ENCODE data around the gene GRIK1.

GRIK1 gene

DNA sequence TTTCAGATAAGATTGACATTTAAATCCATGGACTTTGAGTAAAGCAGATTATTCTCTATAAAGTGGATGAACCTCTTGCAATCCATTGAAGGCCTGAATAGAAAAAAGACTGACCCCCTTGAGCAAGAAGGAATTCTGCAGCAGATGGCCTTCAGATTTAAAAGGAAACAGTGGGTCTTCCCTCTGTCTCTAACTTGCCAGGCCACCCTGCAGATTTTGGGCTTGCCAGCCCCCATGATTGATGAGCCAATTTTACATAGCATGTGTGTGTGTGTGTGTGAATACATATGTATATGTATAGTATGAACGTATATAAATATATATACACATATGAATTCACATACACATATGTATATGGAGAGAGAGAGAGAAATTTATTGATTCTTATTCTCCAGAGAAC is 113.4 kb downstream of the GRIK1 start:
- H2AFZ ChIP-seq (ENCODE audit: low read depth, low read length), result no peak overlapping the region
- H3K79me1 ChIP-seq (replicated peaks; ENCODE audit: low read length, poor library complexity, severe bottlenecking), result no peaks in the 10 kb centered on the region
- H3K36me3 ChIP-seq (ENCODE audit: control insufficient read depth in 1 of 2, insufficient read depth in 2 of 2, low read depth in 1 of 2, low read length in 2 of 2), result no peaks in the 10 kb centered on the region
- H3K27ac ChIP-seq (ENCODE audit: low read length, poor library complexity, severe bottlenecking), result no peak overlapping the region
- H3K9ac ChIP-seq (ENCODE audit: low read length), result no peak overlapping the region
- H3K4me1 ChIP-seq (ENCODE audit: control insufficient read depth, insufficient read depth, low read depth, low read length), result no peaks in the 10 kb centered on the region
- no peaks in the 10 kb centered on the region for H3K27me3 ChIP-seq (ENCODE audit: control insufficient read depth in 1 of 2, insufficient read depth in 1 of 2, low read length in 2 of 2)
- H3K4ac ChIP-seq (ENCODE audit: low read depth in 1 of 2, low read length in 2 of 2), result no peak overlapping the region
- H2BK15ac ChIP-seq (ENCODE audit: low read depth, poor library complexity, severe bottlenecking), result no peak overlapping the region
- H2BK12ac ChIP-seq (ENCODE audit: low read length in 2 of 2), result no peak overlapping the region
- DNase-seq, result no peak
- no peak overlapping the region for H2BK5ac ChIP-seq (ENCODE audit: low read depth, low read length, poor library complexity, severe bottlenecking)
- no peak overlapping the region for H3K4me3 ChIP-seq (ENCODE audit: insufficient read depth in 1 of 2, low read depth in 1 of 2, low read length in 2 of 2)
- H2BK120ac ChIP-seq (ENCODE audit: low read depth, low read length), result no peak overlapping the region
- H3K4me2 ChIP-seq (ENCODE audit: low read length, poor library complexity, severe bottlenecking), result no peak overlapping the region
- H3K9me3 ChIP-seq (ENCODE audit: control insufficient read depth, low read length), result peaks cover 10% of the 10 kb centered on the region
- no peak overlapping the region for H4K91ac ChIP-seq (ENCODE audit: low read length)
- WGBS, result no CpG with 5 or more reads among the region's 1 CpG
- H3K18ac ChIP-seq (ENCODE audit: low read depth in 1 of 2, low read length in 2 of 2), result no peak overlapping the region
- no peak overlapping the region for H3K23ac ChIP-seq (ENCODE audit: low read length in 2 of 2)
- no peak overlapping the region for H3K14ac ChIP-seq (ENCODE audit: low read length in 2 of 2)
- no peak overlapping the region for H4K8ac ChIP-seq (ENCODE audit: low read length)
- no peak overlapping the region for H2AK5ac ChIP-seq (ENCODE audit: low read length, severe bottlenecking)

DNA sequence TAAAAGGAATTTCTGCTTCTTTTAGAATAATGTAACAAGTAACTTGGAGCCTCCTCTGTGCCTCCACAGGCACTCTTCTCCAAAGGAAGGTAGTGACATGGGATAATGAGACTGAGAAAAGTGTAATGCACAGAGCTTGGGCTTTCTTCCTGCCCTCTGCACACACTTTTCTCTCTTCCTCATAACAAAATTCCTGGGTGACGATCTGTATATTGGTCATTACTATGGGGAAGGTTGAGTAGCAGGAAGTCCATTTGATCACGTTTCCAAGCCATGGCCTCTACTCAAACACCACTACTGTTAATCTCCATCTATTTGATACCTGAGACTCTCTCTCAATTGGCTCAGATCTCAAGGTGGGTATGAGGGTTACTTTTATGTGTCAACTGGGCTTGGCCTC is 113.9 kb downstream of the GRIK1 start:
- no peak overlapping the region for H3K27ac ChIP-seq (ENCODE audit: low read length, poor library complexity, severe bottlenecking)
- H2AFZ ChIP-seq (ENCODE audit: low read depth, low read length), result no peak overlapping the region
- H2BK5ac ChIP-seq (ENCODE audit: low read depth, low read length, poor library complexity, severe bottlenecking), result no peak overlapping the region
- no peaks in the 10 kb centered on the region for H3K36me3 ChIP-seq (ENCODE audit: control insufficient read depth in 1 of 2, insufficient read depth in 2 of 2, low read depth in 1 of 2, low read length in 2 of 2)
- H2BK120ac ChIP-seq (ENCODE audit: low read depth, low read length), result no peak overlapping the region
- no peak overlapping the region for H4K8ac ChIP-seq (ENCODE audit: low read length)
- no peaks in the 10 kb centered on the region for H3K27me3 ChIP-seq (ENCODE audit: control insufficient read depth in 1 of 2, insufficient read depth in 1 of 2, low read length in 2 of 2)
- H3K18ac ChIP-seq (ENCODE audit: low read depth in 1 of 2, low read length in 2 of 2), result no peak overlapping the region
- no peak overlapping the region for H2BK12ac ChIP-seq (ENCODE audit: low read length in 2 of 2)
- no peaks in the 10 kb centered on the region for H3K79me1 ChIP-seq (replicated peaks; ENCODE audit: low read length, poor library complexity, severe bottlenecking)
- no peak for DNase-seq
- no peak overlapping the region for H3K4me3 ChIP-seq (ENCODE audit: insufficient read depth in 1 of 2, low read depth in 1 of 2, low read length in 2 of 2)
- WGBS, result no CpG with 5 or more reads among the region's 2 CpGs
- H3K4me2 ChIP-seq (ENCODE audit: low read length, poor library complexity, severe bottlenecking), result no peak overlapping the region
- no peak overlapping the region for H3K23ac ChIP-seq (ENCODE audit: low read length in 2 of 2)
- H2BK15ac ChIP-seq (ENCODE audit: low read depth, poor library complexity, severe bottlenecking), result no peak overlapping the region
- no peak overlapping the region for H3K14ac ChIP-seq (ENCODE audit: low read length in 2 of 2)
- no peak overlapping the region for H3K4ac ChIP-seq (ENCODE audit: low read depth in 1 of 2, low read length in 2 of 2)
- H3K9me3 ChIP-seq (ENCODE audit: control insufficient read depth, low read length), result peaks cover 7% of the 10 kb centered on the region
- H3K9ac ChIP-seq (ENCODE audit: low read length), result no peak overlapping the region
- no peaks in the 10 kb centered on the region for H3K4me1 ChIP-seq (ENCODE audit: control insufficient read depth, insufficient read depth, low read depth, low read length)
- H2AK5ac ChIP-seq (ENCODE audit: low read length, severe bottlenecking), result no peak overlapping the region
- no peak overlapping the region for H4K91ac ChIP-seq (ENCODE audit: low read length)

DNA sequence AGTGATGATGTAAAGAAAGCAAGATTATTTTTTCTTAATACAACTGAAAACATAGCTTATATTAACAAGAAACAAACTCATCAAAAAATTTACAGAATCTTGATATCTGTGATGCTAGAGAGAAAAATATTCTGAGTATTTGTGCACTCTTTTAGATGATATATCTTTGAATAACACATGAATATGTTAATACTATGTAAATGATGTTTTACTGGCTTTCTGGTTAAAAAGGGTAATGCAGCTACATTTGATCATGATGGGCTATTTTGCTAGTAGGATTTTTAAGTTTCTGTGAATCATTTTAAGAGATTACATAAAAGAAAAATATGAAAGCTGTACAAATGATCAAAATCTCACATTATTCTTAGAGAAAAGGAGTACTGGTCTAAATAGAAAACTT is 114.5 kb downstream of the GRIK1 start:
- no peak overlapping the region for H3K4me3 ChIP-seq (ENCODE audit: insufficient read depth in 1 of 2, low read depth in 1 of 2, low read length in 2 of 2)
- H2AK5ac ChIP-seq (ENCODE audit: low read length, severe bottlenecking), result no peak overlapping the region
- H3K27ac ChIP-seq (ENCODE audit: low read length, poor library complexity, severe bottlenecking), result no peak overlapping the region
- H3K9me3 ChIP-seq (ENCODE audit: control insufficient read depth, low read length), result peaks cover 7% of the 10 kb centered on the region
- no peaks in the 10 kb centered on the region for H3K36me3 ChIP-seq (ENCODE audit: control insufficient read depth in 1 of 2, insufficient read depth in 2 of 2, low read depth in 1 of 2, low read length in 2 of 2)
- no peaks in the 10 kb centered on the region for H3K4me1 ChIP-seq (ENCODE audit: control insufficient read depth, insufficient read depth, low read depth, low read length)
- H3K79me1 ChIP-seq (replicated peaks; ENCODE audit: low read length, poor library complexity, severe bottlenecking), result no peaks in the 10 kb centered on the region
- no peak overlapping the region for H2BK12ac ChIP-seq (ENCODE audit: low read length in 2 of 2)
- no peak overlapping the region for H3K14ac ChIP-seq (ENCODE audit: low read length in 2 of 2)
- no peak overlapping the region for H2BK120ac ChIP-seq (ENCODE audit: low read depth, low read length)
- no peak overlapping the region for H4K91ac ChIP-seq (ENCODE audit: low read length)
- no peak overlapping the region for H3K4ac ChIP-seq (ENCODE audit: low read depth in 1 of 2, low read length in 2 of 2)
- no peak overlapping the region for H4K8ac ChIP-seq (ENCODE audit: low read length)
- H2AFZ ChIP-seq (ENCODE audit: low read depth, low read length), result no peak overlapping the region
- no peak overlapping the region for H3K18ac ChIP-seq (ENCODE audit: low read depth in 1 of 2, low read length in 2 of 2)
- no peak overlapping the region for H3K9ac ChIP-seq (ENCODE audit: low read length)
- no peak overlapping the region for H2BK15ac ChIP-seq (ENCODE audit: low read depth, poor library complexity, severe bottlenecking)
- no peaks in the 10 kb centered on the region for H3K27me3 ChIP-seq (ENCODE audit: control insufficient read depth in 1 of 2, insufficient read depth in 1 of 2, low read length in 2 of 2)
- no peak for DNase-seq
- no peak overlapping the region for H3K23ac ChIP-seq (ENCODE audit: low read length in 2 of 2)
- H3K4me2 ChIP-seq (ENCODE audit: low read length, poor library complexity, severe bottlenecking), result no peak overlapping the region
- H2BK5ac ChIP-seq (ENCODE audit: low read depth, low read length, poor library complexity, severe bottlenecking), result no peak overlapping the region

DNA sequence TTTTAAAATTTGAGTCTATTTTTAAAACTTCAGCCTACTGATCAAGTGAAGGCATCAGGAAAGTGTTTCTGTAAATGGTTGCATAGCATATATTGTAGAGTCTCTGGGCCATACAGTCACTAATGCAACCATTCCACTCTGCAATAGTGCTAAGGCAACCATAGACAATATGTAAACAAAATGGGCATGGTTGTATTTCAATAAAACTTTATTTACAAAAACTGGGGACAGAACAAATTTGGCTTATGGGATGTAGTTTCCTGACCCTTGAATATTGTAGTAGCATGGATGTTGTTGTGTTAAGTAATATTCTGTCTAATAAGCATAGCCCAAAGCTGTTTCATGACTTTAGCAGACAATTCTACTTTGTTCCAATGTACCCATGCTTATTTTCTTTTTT is 117.7 kb downstream of the GRIK1 start:
- no peak overlapping the region for H3K23ac ChIP-seq (ENCODE audit: low read length in 2 of 2)
- H3K4me1 ChIP-seq (ENCODE audit: control insufficient read depth, insufficient read depth, low read depth, low read length), result no peaks in the 10 kb centered on the region
- H2BK5ac ChIP-seq (ENCODE audit: low read depth, low read length, poor library complexity, severe bottlenecking), result no peak overlapping the region
- no peak for DNase-seq
- no peak overlapping the region for H3K27ac ChIP-seq (ENCODE audit: low read length, poor library complexity, severe bottlenecking)
- H2AFZ ChIP-seq (ENCODE audit: low read depth, low read length), result no peak overlapping the region
- no peak overlapping the region for H2AK5ac ChIP-seq (ENCODE audit: low read length, severe bottlenecking)
- no peak overlapping the region for H3K9ac ChIP-seq (ENCODE audit: low read length)
- no peak overlapping the region for H3K4ac ChIP-seq (ENCODE audit: low read depth in 1 of 2, low read length in 2 of 2)
- H3K27me3 ChIP-seq (ENCODE audit: control insufficient read depth in 1 of 2, insufficient read depth in 1 of 2, low read length in 2 of 2), result no peaks in the 10 kb centered on the region
- H3K79me1 ChIP-seq (replicated peaks; ENCODE audit: low read length, poor library complexity, severe bottlenecking), result no peaks in the 10 kb centered on the region
- no peak overlapping the region for H3K18ac ChIP-seq (ENCODE audit: low read depth in 1 of 2, low read length in 2 of 2)
- H3K9me3 ChIP-seq (ENCODE audit: control insufficient read depth, low read length), result no peaks in the 10 kb centered on the region
- H3K14ac ChIP-seq (ENCODE audit: low read length in 2 of 2), result no peak overlapping the region
- no peak overlapping the region for H2BK12ac ChIP-seq (ENCODE audit: low read length in 2 of 2)
- no peaks in the 10 kb centered on the region for H3K36me3 ChIP-seq (ENCODE audit: control insufficient read depth in 1 of 2, insufficient read depth in 2 of 2, low read depth in 1 of 2, low read length in 2 of 2)
- no peak overlapping the region for H3K4me3 ChIP-seq (ENCODE audit: insufficient read depth in 1 of 2, low read depth in 1 of 2, low read length in 2 of 2)
- H4K91ac ChIP-seq (ENCODE audit: low read length), result no peak overlapping the region
- H3K4me2 ChIP-seq (ENCODE audit: low read length, poor library complexity, severe bottlenecking), result no peak overlapping the region
- H2BK15ac ChIP-seq (ENCODE audit: low read depth, poor library complexity, severe bottlenecking), result no peak overlapping the region
- H4K8ac ChIP-seq (ENCODE audit: low read length), result no peak overlapping the region
- no peak overlapping the region for H2BK120ac ChIP-seq (ENCODE audit: low read depth, low read length)

Data from mesenchymal stem cell (in vitro differentiated cells and primary cell).